HUES6 (cell line): Measurements from ENCODE around the gene PRKACB.

ENCODE experiments used
- H3K27ac ChIP-seq: 2 replicates; pipeline ENCODE4 v1.7.0; 2013; ENCODE audit warnings: low read depth, mild to moderate bottlenecking, low read length, inconsistent platforms
- H3K27me3 ChIP-seq: 2 replicates; pipeline ENCODE4 v1.6.1; 2013; ENCODE audit warnings: low read length; ENCODE audit not compliant: control insufficient read depth, insufficient read depth
- H3K36me3 ChIP-seq: 2 replicates; pipeline ENCODE4 v1.6.1; 2013; ENCODE audit warnings: low read length; ENCODE audit not compliant: control insufficient read depth, insufficient read depth
- H3K4me1 ChIP-seq: 2 replicates; pipeline ENCODE4 v1.6.1; 2013; ENCODE audit warnings: low read length; ENCODE audit not compliant: control insufficient read depth, insufficient read depth
- H3K4me3 ChIP-seq: 2 replicates; pipeline ENCODE4 v1.5.1; 2013; ENCODE audit warnings: low read depth, low read length
- H3K9ac ChIP-seq: one replicate; pipeline ENCODE4 v1.6.1; 2013; ENCODE audit warnings: mild to moderate bottlenecking, low read length
- H3K9me3 ChIP-seq: 2 replicates; pipeline ENCODE4 v1.6.1; 2013; ENCODE audit warnings: low read depth, low read length; ENCODE audit not compliant: control insufficient read depth, insufficient read depth

PRKACB gene

GRCh38 chr1:84253891-84254290 lies 109.8 kb downstream of the PRKACB start:
- H3K9ac ChIP-seq: no peak overlapping the region
- no peak overlapping the region for H3K4me3 ChIP-seq
- H3K36me3 ChIP-seq: no peaks in the 10 kb centered on the region
- H3K27me3 ChIP-seq: no peaks in the 10 kb centered on the region
- peaks cover 3% of the 10 kb centered on the region; the same call in 1 of the 2 replicates for H3K9me3 ChIP-seq
- peaks cover 9% of the 10 kb centered on the region; the same call in 1 of the 2 replicates for H3K4me1 ChIP-seq
- no peak overlapping the region for H3K27ac ChIP-seq

GRCh38 chr1:84254703-84255238 lies 110.7 kb downstream of the PRKACB start:
- Histone ChIP-seq H3K36me3 (no peaks in the 10 kb centered on the region), H3K4me3 (no peak overlapping the region), H3K9ac (no peak overlapping the region), H3K4me1 (peaks cover 9% of the 10 kb centered on the region; the same call in 1 of the 2 replicates), H3K9me3 (peaks cover 3% of the 10 kb centered on the region; the same call in 1 of the 2 replicates), H3K27me3 (no peaks in the 10 kb centered on the region), H3K27ac (no peak overlapping the region)

- H3K4me1 ChIP-seq: peaks cover 9% of the 10 kb centered on the region; the same call in 1 of the 2 replicates
- H3K36me3 ChIP-seq: no peaks in the 10 kb centered on the region
- H3K27me3 ChIP-seq: no peaks in the 10 kb centered on the region
- no peak overlapping the region for H3K9ac ChIP-seq
- H3K4me3 ChIP-seq: no peak overlapping the region
- H3K27ac ChIP-seq: no peak overlapping the region
- H3K9me3 ChIP-seq: peaks cover 3% of the 10 kb centered on the region; the same call in 1 of the 2 replicates
Observed at GRCh38 chr1:84255582-84255981, 111.5 kb downstream of the PRKACB start.

- H3K27ac ChIP-seq: no peak overlapping the region
- no peak overlapping the region for H3K9ac ChIP-seq
- no peaks in the 10 kb centered on the region for H3K9me3 ChIP-seq
- H3K4me3 ChIP-seq: no peak overlapping the region
- H3K36me3 ChIP-seq: no peaks in the 10 kb centered on the region
- H3K27me3 ChIP-seq: no peaks in the 10 kb centered on the region
- H3K4me1 ChIP-seq: peaks cover 9% of the 10 kb centered on the region; the same call in 1 of the 2 replicates
Observed at GRCh38 chr1:84257617-84258016, 113.5 kb downstream of the PRKACB start.

GRCh38 chr1:84259376-84259775 lies 115.3 kb downstream of the PRKACB start:
- H3K36me3 ChIP-seq: no peaks in the 10 kb centered on the region
- H3K27me3 ChIP-seq: no peaks in the 10 kb centered on the region
- no peak overlapping the region for H3K4me3 ChIP-seq
- H3K27ac ChIP-seq: no peak overlapping the region
- no peak overlapping the region for H3K9ac ChIP-seq
- H3K4me1 ChIP-seq: peaks cover 6% of the 10 kb centered on the region; the same call in 1 of the 2 replicates
- no peaks in the 10 kb centered on the region for H3K9me3 ChIP-seq

- Histone ChIP-seq H3K27ac (no peak overlapping the region), H3K9ac (no peak overlapping the region), H3K27me3 (no peaks in the 10 kb centered on the region)
Observed at GRCh38 chr1:84259989-84260388, 115.9 kb downstream of the PRKACB start.

GRCh38 chr1:84260852-84261518 lies 116.9 kb downstream of the PRKACB start:
- Histone ChIP-seq H3K4me1 (no peaks in the 10 kb centered on the region), H3K27me3 (no peaks in the 10 kb centered on the region), H3K9me3 (no peaks in the 10 kb centered on the region), H3K36me3 (no peaks in the 10 kb centered on the region), H3K9ac (no peak overlapping the region), H3K27ac (no peak overlapping the region), H3K4me3 (no peak overlapping the region)

More at GRCh38 chr1:84259989-84260388, 115.9 kb downstream of the PRKACB start:
- Histone ChIP-seq H3K36me3 (no peaks in the 10 kb centered on the region), H3K4me1 (peaks cover under 1% of the 10 kb centered on the region; the same call in 1 of the 2 replicates), H3K9me3 (no peaks in the 10 kb centered on the region), H3K4me3 (no peak overlapping the region)

GRCh38 chr1:84264961-84265360 lies 120.9 kb downstream of the PRKACB start:
- no peaks in the 10 kb centered on the region for H3K27me3 ChIP-seq
- H3K4me3 ChIP-seq: no peak overlapping the region
- no peak overlapping the region for H3K9ac ChIP-seq
- no peaks in the 10 kb centered on the region for H3K36me3 ChIP-seq
- no peaks in the 10 kb centered on the region for H3K9me3 ChIP-seq
- no peaks in the 10 kb centered on the region for H3K4me1 ChIP-seq
- H3K27ac ChIP-seq: no peak overlapping the region

GRCh38 chr1:84265867-84266266 lies 121.8 kb downstream of the PRKACB start:
- Histone ChIP-seq H3K27me3 (no peaks in the 10 kb centered on the region), H3K9me3 (no peaks in the 10 kb centered on the region)

GRCh38 chr1:84266748-84267147 lies 122.7 kb downstream of the PRKACB start:
- Histone ChIP-seq H3K9me3 (no peaks in the 10 kb centered on the region), H3K4me3 (no peak overlapping the region), H3K36me3 (no peaks in the 10 kb centered on the region), H3K9ac (no peak overlapping the region), H3K27ac (no peak overlapping the region), H3K4me1 (peaks cover 7% of the 10 kb centered on the region), H3K27me3 (no peaks in the 10 kb centered on the region)

More at GRCh38 chr1:84265867-84266266, 121.8 kb downstream of the PRKACB start:
- no peak overlapping the region for H3K9ac ChIP-seq
- no peak overlapping the region for H3K4me3 ChIP-seq
- H3K36me3 ChIP-seq: no peaks in the 10 kb centered on the region
- H3K27ac ChIP-seq: no peak overlapping the region
- H3K4me1 ChIP-seq: no peaks in the 10 kb centered on the region

GRCh38 chr1:84267476-84267875 lies 123.4 kb downstream of the PRKACB start:
- Histone ChIP-seq H3K27me3 (no peaks in the 10 kb centered on the region), H3K4me3 (no peak overlapping the region), H3K9ac (no peak overlapping the region), H3K27ac (no peak overlapping the region), H3K4me1 (peaks cover 11% of the 10 kb centered on the region), H3K36me3 (no peaks in the 10 kb centered on the region), H3K9me3 (no peaks in the 10 kb centered on the region)
